Muscle of leg (tissue), 11 donors: ENCODE measurements around the gene INPP5F. TPM values are rescaled to one million over a fixed set of nuclear protein-coding genes. Genes with fewer than 3 reads are reported as not detected.
"Not testable (repeated sequence)": the region's sequence is repeated elsewhere in the genome, so short reads cannot be mapped to it uniquely, and the experiment has no call there.

Experiments
- DNase-seq: peaks from one replicate; pipeline ENCODE4 v3.0.0; 2013
- H3K27ac ChIP-seq: one replicate; pipeline ENCODE4 v1.5.1; 2013; ENCODE audit warnings: mild to moderate bottlenecking, low read length, control low read depth
- H3K27me3 ChIP-seq: one replicate; pipeline ENCODE4 v1.6.1; 2013; ENCODE audit warnings: low read length; ENCODE audit not compliant: control insufficient read depth, insufficient read depth
- H3K36me3 ChIP-seq: one replicate; pipeline ENCODE4 v1.6.1; 2013; ENCODE audit warnings: low read length; ENCODE audit not compliant: control insufficient read depth, insufficient read depth
- H3K4me1 ChIP-seq: one replicate; pipeline ENCODE4 v1.6.1; 2013; ENCODE audit warnings: low read length; ENCODE audit not compliant: control insufficient read depth, insufficient read depth
- H3K4me3 ChIP-seq: one replicate; pipeline ENCODE4 v1.5.1; 2013; ENCODE audit warnings: low read length, control low read depth
- H3K9me3 ChIP-seq: replicated peaks from 2 replicates; pipeline ENCODE4 v1.6.1; 2013; ENCODE audit warnings: low read depth, low read length; ENCODE audit not compliant: control insufficient read depth
- WGBS: methylation state at CpG from one replicate; pipeline ENCODE4 v1.1.5; 2013; ENCODE audit warnings: missing lambda C conversion rate; ENCODE audit not compliant: insufficient coverage; 5-methylcytosine and 5-hydroxymethylcytosine counted together
- polyA plus RNA-seq, 8 donors: library from polyadenylated mRNA; unstranded; fragments of 120-200 nt; gene quantifications; one replicate each; pipeline versions ENCODE4 v1.2.1 to v1.2.3, GENCODE V29; 2013; ENCODE audit warnings: inconsistent platforms in 1 of 8, low replicate concordance in 1 of 8; ENCODE audit not compliant: insufficient read length in 8 of 8, insufficient read depth in 1 of 8
- total RNA-seq: library from RNA; stranded (reverse); fragments of 120-200 nt; gene quantifications from one replicate; pipeline ENCODE4 v1.2.4, GENCODE V29; 2013

INPP5F gene
- total and polyA plus RNA-seq, 9 donors = 13.6 to 24.9 (median 17.4) TPM

DNA sequence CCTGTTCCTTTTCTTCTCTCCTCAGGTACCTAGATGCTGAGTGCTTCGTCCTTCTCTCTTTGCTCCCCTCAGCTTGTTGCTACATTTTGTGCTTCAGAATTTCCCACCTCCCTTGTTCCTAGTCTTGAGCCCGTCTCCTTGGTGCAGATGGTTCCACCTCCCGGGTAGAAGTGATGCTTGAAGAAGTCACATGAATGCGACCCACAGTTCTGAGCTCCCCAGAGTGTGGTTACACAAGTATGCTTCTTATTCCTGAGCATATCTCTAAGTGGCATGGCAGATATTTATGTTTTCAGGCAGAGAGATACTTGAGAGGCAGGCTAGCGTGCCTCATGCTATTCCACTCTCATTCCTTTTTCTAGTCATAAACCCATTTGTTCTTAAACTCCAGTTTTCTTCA is 34.0 kb downstream of the INPP5F start:
- Histone ChIP-seq H3K4me1 (no peaks in the 10 kb centered on the region), H3K9me3 (no peaks in the 10 kb centered on the region), H3K36me3 (no peaks in the 10 kb centered on the region), H3K4me3 (no peak overlapping the region), H3K27me3 (no peaks in the 10 kb centered on the region), H3K27ac (no peak overlapping the region)
- 100% methylated on average over 1 of the region's 5 CpGs for WGBS
- DNase-seq = no peak

DNA sequence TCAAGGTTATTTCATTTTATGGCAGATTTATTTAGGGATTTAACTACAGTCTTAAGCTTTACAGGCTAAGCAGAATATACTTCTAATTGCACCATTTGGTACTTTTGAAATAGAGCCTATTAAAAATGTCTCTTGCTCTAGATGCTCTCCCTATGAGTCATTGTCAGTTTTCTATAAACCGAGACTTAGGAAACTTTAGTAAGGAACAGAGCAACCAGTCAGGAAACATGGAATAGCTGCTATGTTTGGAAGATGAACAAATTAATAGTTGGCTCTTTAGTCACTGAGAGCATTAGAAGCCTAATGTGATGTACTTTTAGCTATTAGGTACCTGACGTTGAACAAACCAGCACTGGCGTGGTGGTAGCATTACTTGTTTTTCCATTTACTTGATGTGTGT is 35.3 kb downstream of the INPP5F start:
- Histone ChIP-seq H3K9me3 (no peaks in the 10 kb centered on the region), H3K4me3 (no peak overlapping the region), H3K27me3 (no peaks in the 10 kb centered on the region), H3K27ac (no peak overlapping the region), H3K36me3 (no peaks in the 10 kb centered on the region), H3K4me1 (no peaks in the 10 kb centered on the region)
- no peak for DNase-seq
- WGBS = 75% methylated on average over 2 of the region's 3 CpGs

DNA sequence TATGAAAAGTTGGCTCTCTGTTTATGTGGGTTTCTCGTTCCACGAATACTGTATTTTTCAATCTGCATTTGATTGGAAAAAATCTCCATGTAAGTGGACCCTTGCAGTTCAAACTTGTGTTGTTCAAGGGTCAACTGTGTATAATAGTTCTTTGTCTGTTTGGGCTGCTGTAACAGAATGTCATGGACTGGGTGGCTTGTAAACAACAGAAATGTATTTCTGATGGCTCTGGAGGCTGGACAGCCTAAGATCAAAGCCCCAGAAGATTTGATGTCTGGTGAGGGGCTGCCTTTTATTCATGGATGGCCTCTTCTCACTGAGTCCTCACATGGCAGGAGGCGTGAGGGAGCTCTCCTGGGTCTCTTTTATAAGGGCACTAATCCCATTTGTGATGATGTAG is 36.2 kb downstream of the INPP5F start:
- H3K4me1 ChIP-seq = no peaks in the 10 kb centered on the region
- no peaks in the 10 kb centered on the region for H3K36me3 ChIP-seq
- 100% methylated on average over 1 of the region's 3 CpGs for WGBS
- H3K4me3 ChIP-seq = no peak overlapping the region
- no peaks in the 10 kb centered on the region for H3K9me3 ChIP-seq
- no peak overlapping the region for H3K27ac ChIP-seq
- no peak for DNase-seq
- no peaks in the 10 kb centered on the region for H3K27me3 ChIP-seq

DNA sequence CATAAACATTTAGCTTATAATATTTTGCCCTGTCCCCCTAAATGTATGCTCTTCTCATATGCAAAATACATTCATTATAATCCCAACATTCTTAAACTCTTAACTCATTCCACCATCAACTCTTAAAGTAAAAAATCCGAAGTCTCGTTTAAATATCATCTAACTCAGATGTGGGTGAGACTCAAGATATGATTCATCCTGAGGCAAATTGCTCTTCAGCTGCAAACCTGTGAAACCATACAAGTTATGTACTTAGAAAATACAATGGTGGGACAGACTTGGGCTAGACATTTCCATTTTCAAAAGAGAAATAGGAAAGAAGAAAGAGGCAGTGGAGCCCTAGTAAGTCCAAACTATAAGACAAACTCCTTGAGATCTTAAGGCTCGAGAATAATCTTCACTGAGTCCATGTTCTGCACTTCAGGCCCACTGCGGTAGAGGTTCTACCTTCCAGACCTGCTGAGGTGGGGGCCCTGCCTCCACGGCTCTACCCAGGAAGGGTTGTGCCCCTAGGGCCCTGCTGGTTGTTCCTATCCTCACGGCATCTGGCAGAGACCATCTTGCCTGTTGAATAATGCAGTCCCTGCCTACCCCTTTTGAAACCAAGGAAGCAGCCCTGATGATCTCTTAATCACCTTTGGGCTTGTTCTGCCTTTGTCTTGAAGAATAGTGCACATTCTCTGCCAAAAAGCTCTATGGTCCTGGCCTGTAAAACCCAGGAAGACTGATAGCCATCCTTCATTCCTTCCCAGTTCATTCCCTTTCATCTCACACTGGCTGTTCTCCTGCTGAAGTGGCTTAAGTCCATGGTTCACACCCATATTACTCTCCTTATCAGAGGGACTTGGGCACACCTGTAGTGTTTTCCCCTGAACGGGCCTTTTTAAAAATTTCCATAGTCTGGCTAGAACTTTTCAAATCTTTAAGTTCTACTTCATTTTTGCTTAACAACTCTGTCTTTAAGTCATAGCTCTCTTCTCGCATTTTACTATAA is 37.3 kb downstream of the INPP5F start:
- DNase-seq = no peak
- no peaks in the 10 kb centered on the region for H3K36me3 ChIP-seq
- no peak overlapping the region for H3K27ac ChIP-seq
- no peaks in the 10 kb centered on the region for H3K4me1 ChIP-seq
- no peaks in the 10 kb centered on the region for H3K9me3 ChIP-seq
- 88% methylated on average over 6 of the region's 8 CpGs for WGBS
- no peaks in the 10 kb centered on the region for H3K27me3 ChIP-seq
- H3K4me3 ChIP-seq = no peak overlapping the region

DNA sequence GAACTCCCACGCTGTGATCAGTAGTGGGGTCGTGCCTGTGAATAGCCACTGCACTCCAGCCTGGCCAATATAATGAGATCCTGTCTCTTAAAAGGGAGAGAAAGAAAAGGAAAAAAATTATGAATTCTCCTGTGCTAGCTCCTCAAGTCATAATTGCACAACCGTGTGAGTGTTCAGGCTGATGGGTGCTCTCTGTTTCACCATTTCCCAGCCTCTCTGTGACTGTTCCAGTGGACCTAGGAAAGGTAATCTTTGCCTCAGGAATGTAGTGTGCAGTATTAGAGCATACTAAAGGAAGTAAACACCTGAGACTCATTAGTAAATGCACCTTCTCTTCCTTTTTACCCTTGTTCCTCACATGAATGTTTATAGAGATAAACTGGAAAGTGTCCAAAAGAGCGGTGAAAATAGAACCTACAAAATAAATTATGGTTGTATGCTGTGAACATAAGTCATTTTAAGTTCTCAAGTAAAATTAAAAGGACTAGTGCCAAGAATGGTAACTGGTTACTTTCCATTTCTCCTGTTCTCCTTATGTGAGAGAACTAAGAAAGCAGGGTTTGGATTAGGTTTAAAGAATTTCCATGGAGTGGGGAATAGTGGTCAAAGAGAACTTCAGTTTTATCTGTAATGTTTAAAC is 42.7 kb downstream of the INPP5F start:
- Histone ChIP-seq H3K9me3 (no peaks in the 10 kb centered on the region), H3K36me3 (no peaks in the 10 kb centered on the region), H3K27ac (no peak overlapping the region), H3K4me3 (no peak overlapping the region), H3K27me3 (no peaks in the 10 kb centered on the region), H3K4me1 (no peaks in the 10 kb centered on the region)
- WGBS = no CpG with 5 or more reads among the region's 4 CpGs
- no peak for DNase-seq

DNA sequence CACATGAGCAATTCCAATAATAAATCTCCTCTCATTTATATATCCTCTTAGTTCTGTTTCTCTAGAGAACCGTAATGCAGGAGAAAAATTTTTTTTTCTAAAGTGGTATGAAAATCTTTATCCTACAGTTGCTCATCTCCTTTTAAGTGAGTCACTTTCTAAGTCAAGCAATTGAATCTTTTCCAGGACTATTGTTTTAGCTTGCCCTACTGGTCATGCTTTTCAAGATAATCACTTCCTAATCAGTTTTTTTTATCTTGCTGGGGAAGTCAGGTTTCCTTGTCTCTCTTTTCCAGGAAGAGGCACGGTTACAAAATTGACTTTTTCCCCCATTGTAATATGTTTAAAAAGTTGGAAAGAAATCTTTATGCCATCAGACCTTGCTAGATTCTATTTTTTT is 44.0 kb downstream of the INPP5F start:
- no peak for DNase-seq

DNA sequence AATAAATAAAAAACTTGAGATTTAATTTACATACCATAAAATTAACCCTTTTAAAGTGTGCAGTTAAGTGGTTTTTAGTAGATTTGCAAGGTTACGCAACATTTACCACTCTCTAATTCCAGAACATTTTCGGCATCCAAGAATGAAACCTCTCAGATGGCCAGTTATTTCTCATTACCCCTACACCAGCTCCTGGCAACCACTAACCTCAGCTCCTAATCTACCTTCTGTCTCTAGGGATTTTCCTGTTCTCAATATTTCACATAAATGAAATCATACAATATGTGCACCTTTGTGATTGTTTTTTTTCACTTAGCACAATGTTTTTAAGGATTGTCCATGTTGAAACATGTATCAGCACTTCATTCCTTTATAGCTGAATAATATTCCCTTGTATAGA is 45.1 kb downstream of the INPP5F start:
- WGBS = 100% methylated on average over 1 of the region's 2 CpGs
- Histone ChIP-seq H3K27me3 (no peaks in the 10 kb centered on the region), H3K4me1 (no peaks in the 10 kb centered on the region), H3K9me3 (no peaks in the 10 kb centered on the region), H3K27ac (no peak overlapping the region), H3K36me3 (no peaks in the 10 kb centered on the region), H3K4me3 (no peak overlapping the region)
- DNase-seq = no peak

More for the DNA sequence above, 44.0 kb downstream of the INPP5F start:
- no peaks in the 10 kb centered on the region for H3K27me3 ChIP-seq
- H3K9me3 ChIP-seq = no peaks in the 10 kb centered on the region
- no peaks in the 10 kb centered on the region for H3K4me1 ChIP-seq
- no peak overlapping the region for H3K27ac ChIP-seq
- no CpG with 5 or more reads among the region's 2 CpGs for WGBS
- no peak overlapping the region for H3K4me3 ChIP-seq
- no peaks in the 10 kb centered on the region for H3K36me3 ChIP-seq

DNA sequence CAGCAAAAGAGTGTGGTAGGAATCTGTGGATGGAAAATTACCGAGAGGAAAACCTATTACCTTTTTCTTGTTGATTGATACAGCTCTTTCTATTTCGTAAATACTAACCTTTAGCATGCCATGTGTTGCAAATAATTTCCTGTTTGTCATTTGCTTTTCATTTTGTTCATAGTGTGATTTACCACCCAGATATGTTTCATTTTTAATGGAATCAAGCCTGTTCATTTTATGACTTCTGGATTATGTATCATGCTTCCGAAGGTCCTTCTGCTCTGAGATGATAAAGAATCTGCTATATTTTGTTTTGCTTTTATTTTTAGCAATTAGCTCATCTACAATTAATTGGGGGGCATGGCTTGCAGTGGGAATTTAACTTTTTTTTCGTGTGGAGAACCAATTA is 46.5 kb downstream of the INPP5F start:
- H3K36me3 ChIP-seq = no peaks in the 10 kb centered on the region
- no peaks in the 10 kb centered on the region for H3K9me3 ChIP-seq
- H3K27me3 ChIP-seq = no peaks in the 10 kb centered on the region
- no CpG with 5 or more reads among the region's 4 CpGs for WGBS
- no peak overlapping the region for H3K27ac ChIP-seq
- no peaks in the 10 kb centered on the region for H3K4me1 ChIP-seq
- H3K4me3 ChIP-seq = no peak overlapping the region
- no peak for DNase-seq

DNA sequence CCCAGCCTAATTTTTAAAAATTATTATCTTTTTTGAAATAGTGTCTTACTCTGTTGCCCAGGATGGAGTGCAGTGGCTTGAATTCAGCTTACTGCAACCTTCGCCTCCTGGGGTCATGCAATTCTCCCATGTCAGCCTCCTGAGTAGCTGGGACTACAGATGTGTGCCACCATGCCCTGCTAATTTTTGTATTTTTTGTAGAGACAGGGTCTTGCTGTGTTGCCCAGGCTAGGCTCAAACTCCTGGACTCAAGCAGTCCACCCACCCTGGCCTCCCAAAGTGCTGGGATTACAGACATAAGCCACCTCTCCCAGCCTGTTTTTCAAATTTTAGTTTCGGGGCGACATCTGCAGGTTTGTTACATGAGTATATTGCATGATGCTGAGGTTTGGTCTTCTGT is 47.2 kb downstream of the INPP5F start:
- H3K27me3 ChIP-seq, H3K36me3 ChIP-seq, H3K9me3 ChIP-seq, H3K4me1 ChIP-seq, H3K27ac ChIP-seq, H3K4me3 ChIP-seq, DNase-seq: not testable (repeated sequence)
- WGBS = no CpG with 5 or more reads among the region's 3 CpGs

DNA sequence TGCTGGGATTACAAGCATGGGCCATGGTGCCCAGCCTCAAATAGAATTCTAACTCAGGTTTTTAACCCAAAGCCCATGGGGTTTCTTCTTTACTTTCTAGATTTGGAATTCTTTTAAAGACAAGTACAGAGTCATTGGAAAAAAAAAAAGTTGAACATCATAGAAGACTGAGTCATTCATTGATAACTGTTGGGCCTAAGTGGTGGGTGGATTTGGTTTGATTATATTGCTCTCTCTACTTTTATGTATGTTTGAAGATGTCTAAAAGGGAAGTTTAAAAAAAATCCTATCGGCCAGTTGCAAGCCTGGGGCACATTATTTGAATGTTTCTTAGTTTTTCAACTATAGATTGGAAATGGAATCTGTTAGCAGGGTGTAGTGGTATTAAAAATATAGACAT is 49.7 kb downstream of the INPP5F start:
- H3K27ac ChIP-seq = no peak overlapping the region
- no peaks in the 10 kb centered on the region for H3K36me3 ChIP-seq
- no peak for DNase-seq
- H3K27me3 ChIP-seq = no peaks in the 10 kb centered on the region
- H3K4me3 ChIP-seq = no peak overlapping the region
- no peaks in the 10 kb centered on the region for H3K4me1 ChIP-seq
- H3K9me3 ChIP-seq = no peaks in the 10 kb centered on the region
- no CpG with 5 or more reads among the region's 1 CpG for WGBS
